NCI-H524 treated with DMSO at 0.1 percent for 48 hours (cell line): ENCODE data around the gene MAPK11.

ENCODE experiments used
- DNase-seq: peaks from one replicate; lab custom pipeline; 2025; lab: John Stamatoyannopoulos, UW

Gene MAPK11

GRCh38 chr22:50307890-50308596 is 37.9 kb upstream of the MAPK11 start:
- DNase-seq: no peak

- peak; percentile 13 for DNase-seq
These were observed 36.9 kb upstream of the MAPK11 start, which contains the start of gene PLXNB2 for GRCh38 chr22:50306753-50307749. Gene PLXNB2 (minus strand): TSS chr22:50307646. CDS start chr22:50290584, 17,062 bp downstream.

DNA sequence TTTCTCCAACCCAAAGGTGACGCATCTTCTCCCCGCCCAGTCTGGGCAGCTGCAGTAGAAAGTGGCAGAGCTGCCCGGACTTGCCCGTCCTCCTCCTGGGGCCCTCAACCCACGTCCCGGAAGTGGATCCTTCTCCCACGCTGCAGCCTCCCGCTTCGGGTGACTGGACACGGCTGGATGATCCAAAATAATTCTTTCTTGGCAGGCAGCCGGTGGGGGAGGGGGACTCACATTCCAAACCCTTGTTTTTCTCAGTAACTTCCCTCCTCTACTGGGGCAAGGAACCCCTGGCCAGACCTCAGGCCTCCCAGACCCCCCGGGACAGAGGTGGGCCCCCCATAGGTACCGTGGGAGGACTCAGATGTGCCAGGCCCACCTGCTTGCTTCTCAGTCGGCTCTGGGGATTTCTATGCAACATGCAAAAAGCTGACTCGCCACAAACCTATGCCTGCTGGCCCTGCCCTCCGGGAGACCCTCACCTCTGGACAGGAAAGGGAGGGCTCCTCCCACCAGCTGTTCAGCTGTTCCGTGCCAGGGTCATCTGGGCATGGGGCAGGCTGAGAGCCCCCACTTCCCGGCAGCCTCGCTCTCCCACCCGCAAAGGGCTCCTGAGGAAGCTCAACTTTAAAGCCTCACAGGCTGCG is 35.9 kb upstream of the MAPK11 start:
- DNase-seq: no peak

DNA sequence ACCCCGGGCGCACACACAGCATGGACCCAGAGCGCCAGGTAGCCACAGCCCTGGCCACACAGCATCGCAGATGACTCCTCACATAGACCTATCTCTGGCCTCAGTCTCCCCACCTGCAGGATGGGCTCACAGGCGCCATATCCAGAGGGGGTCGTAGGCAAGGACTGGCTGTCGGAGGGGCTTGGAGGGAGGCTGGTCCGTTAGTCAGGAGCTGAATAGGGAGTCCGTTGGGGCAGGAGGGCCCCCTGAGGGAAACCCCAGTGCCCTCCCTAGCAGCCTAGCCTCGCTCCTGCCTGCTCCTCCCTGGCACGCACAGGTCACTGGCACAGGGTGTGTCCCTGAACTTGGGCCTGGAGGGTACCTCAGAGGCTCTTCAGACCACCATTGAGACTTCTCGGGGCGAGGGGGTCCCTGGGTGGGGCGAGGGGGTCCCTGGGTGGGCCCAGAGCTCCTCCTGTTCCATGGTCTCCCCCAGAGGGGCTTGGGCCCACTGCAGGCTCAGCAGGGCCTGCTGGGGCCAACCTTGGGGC is 35.3 kb upstream of the MAPK11 start:
- no peak for DNase-seq

- DNase-seq: no peak
These were observed 34.6 kb upstream of the MAPK11 start for GRCh38 chr22:50304528-50305392.

- no peak for DNase-seq
These were observed 33.8 kb upstream of the MAPK11 start for GRCh38 chr22:50303848-50304527.

GRCh38 chr22:50303515-50303847 is 33.3 kb upstream of the MAPK11 start:
- DNase-seq: no peak

DNA sequence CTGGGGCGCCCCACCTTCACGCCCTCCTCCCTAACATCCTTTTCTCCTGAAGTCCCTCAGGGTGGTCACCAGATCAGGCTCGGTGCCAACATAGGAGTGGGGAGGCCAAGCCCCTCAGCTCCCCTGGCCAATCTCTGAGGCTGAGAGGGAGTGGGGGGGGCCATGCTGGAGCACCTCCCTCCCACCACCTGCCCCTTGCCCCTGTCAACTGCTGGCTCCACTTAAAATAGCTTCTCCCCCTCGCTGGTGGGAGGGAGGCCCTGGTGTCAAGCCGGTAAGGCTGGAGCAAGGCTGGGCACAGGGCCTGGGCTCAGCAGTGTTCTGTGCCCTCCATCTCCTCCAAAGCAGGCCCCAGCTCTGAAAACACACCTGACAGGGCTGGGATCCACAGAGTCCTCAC is 32.4 kb upstream of the MAPK11 start:
- DNase-seq: no peak

GRCh38 chr22:50302041-50302541 is 31.9 kb upstream of the MAPK11 start:
- DNase-seq: no peak

GRCh38 chr22:50301581-50301991 is 31.4 kb upstream of the MAPK11 start:
- no peak for DNase-seq

- DNase-seq: no peak
These were observed 30.6 kb upstream of the MAPK11 start for GRCh38 chr22:50300620-50301257.

GRCh38 chr22:50299785-50300619 is 29.8 kb upstream of the MAPK11 start:
- DNase-seq: no peak

DNA sequence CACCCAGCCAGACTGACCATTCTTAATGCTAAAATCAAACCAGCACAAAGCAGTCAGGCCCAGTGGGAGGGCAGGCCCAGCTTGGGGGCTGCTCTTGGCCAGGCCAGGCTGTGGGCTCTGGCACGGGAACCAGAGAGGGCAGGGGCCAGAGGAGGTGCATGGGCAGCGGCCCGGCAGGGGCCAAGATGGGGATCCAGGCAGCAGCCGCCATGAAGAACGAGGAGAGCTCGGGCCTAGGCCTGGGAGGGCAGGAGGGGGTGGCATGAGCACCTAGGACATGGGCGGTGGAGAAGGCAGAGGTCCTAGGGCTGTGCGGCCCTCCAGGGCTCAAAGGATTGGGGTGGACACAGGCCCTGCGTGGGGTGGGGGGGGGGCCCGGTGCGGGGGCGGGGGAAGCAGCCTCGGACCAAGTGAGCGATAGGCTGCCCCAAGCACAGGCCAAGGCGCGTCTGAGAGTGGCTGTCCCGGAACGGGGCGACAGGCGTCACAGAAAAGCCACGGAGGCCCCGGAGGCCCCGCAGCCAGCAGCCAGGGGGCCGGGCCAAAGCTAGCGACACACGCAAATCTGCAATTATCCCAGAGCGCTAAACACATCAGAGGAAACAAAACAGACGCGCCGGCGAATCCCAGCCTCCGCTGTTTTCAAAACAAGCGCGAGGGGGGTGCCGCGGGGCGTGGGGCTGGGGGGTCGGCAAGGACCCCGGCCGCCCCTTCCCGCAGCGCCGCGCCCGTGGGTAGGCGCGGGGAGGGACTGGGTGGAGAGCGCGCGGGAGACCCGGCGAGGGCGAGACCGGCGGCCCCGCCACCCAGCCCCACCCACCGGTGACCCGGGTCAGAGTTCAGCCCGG is 29.0 kb upstream of the MAPK11 start:
- no peak for DNase-seq

DNA sequence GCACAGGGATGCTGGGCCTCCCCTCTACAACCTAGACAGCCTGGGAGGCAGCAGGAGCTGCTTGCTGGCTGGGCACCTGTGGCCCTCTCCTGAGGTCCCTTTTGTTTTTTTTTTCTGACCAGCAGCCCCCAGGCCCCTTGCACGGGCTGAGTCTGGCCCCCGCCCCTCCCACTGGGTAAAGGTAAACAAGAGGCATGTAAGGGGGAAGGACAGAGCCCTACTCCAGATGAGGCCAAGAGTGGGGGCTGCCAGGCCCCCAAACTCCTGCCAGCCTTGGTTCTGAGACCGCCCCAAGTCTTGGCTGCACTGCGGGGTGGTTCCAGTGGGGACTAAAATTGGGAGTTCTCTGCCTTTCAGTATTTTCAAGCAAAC is 28.1 kb upstream of the MAPK11 start:
- no peak for DNase-seq

GRCh38 chr22:50297510-50298265 is 27.5 kb upstream of the MAPK11 start:
- no peak for DNase-seq

GRCh38 chr22:50296658-50297490 is 26.7 kb upstream of the MAPK11 start:
- no peak for DNase-seq

- no peak for DNase-seq
These were observed 24.1 kb upstream of the MAPK11 start for GRCh38 chr22:50294319-50294656.
